ENCODE results near the gene PTPRF.

The PTPRF gene

GRCh38 chr1:43586136-43586731 is 55.6 kb downstream of the PTPRF start:
- Histone ChIP-seq H3K4me3 (ENCODE audit: low read depth, low read length) (no peak overlapping the region), H3K4me1 (ENCODE audit: control insufficient read depth, insufficient read depth, low read length) (peaks cover 8% of the 10 kb centered on the region; the same call in 1 of the 2 replicates), H3K9me3 (ENCODE audit: control insufficient read depth, insufficient read depth, low read depth, low read length) (no peaks in the 10 kb centered on the region), H3K9ac (ENCODE audit: low read length) (no peak overlapping the region), H3K27ac (ENCODE audit: low read depth, low read length) (no peak overlapping the region), H3K36me3 (ENCODE audit: control insufficient read depth, insufficient read depth, low read length) (peaks cover 65% of the 10 kb centered on the region), H3K27me3 (ENCODE audit: control insufficient read depth, insufficient read depth, low read length) (no peaks in the 10 kb centered on the region)

DNA sequence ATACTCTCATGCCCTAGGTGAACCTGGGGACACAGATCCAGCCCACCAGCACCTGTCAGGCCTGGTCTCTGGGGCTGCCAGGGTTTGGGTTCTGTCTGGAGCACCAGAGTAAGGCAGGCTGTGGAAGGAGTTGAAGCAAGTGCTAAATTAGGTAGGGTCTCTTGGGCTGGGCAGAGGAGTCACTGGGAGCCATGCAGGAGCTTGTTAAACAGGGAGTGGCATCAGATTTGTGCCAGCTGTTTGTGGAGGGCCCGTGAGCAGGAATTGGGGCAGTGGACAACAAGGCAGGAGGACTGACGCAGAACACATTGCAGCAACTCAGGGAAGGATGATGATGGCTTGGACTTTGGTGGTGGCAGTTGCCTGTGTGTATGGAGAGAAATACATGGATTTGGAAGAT is 56.3 kb downstream of the PTPRF start:
- Histone ChIP-seq H3K9me3 (ENCODE audit: control insufficient read depth, insufficient read depth, low read depth, low read length) (no peaks in the 10 kb centered on the region), H3K27ac (ENCODE audit: low read depth, low read length) (no peak overlapping the region), H3K4me1 (ENCODE audit: control insufficient read depth, insufficient read depth, low read length) (peaks cover under 1% of the 10 kb centered on the region; the same call in 1 of the 2 replicates), H3K36me3 (ENCODE audit: control insufficient read depth, insufficient read depth, low read length) (peaks cover 66% of the 10 kb centered on the region), H3K27me3 (ENCODE audit: control insufficient read depth, insufficient read depth, low read length) (no peaks in the 10 kb centered on the region), H3K4me3 (ENCODE audit: low read depth, low read length) (no peak overlapping the region), H3K9ac (ENCODE audit: low read length) (no peak overlapping the region)

GRCh38 chr1:43587594-43587993 is 56.9 kb downstream of the PTPRF start:
- H3K27ac ChIP-seq (ENCODE audit: low read depth, low read length), result no peak overlapping the region
- no peaks in the 10 kb centered on the region for H3K4me1 ChIP-seq (ENCODE audit: control insufficient read depth, insufficient read depth, low read length)
- H3K36me3 ChIP-seq (ENCODE audit: control insufficient read depth, insufficient read depth, low read length), result peaks cover 72% of the 10 kb centered on the region
- H3K27me3 ChIP-seq (ENCODE audit: control insufficient read depth, insufficient read depth, low read length), result no peaks in the 10 kb centered on the region
- H3K9me3 ChIP-seq (ENCODE audit: control insufficient read depth, insufficient read depth, low read depth, low read length), result no peaks in the 10 kb centered on the region
- no peak overlapping the region for H3K4me3 ChIP-seq (ENCODE audit: low read depth, low read length)
- no peak overlapping the region for H3K9ac ChIP-seq (ENCODE audit: low read length)

- H3K9me3 ChIP-seq (ENCODE audit: control insufficient read depth, insufficient read depth, low read depth, low read length), result no peaks in the 10 kb centered on the region
- H3K4me3 ChIP-seq (ENCODE audit: low read depth, low read length), result no peak overlapping the region
- no peaks in the 10 kb centered on the region for H3K4me1 ChIP-seq (ENCODE audit: control insufficient read depth, insufficient read depth, low read length)
- H3K9ac ChIP-seq (ENCODE audit: low read length), result no peak overlapping the region
- H3K27me3 ChIP-seq (ENCODE audit: control insufficient read depth, insufficient read depth, low read length), result no peaks in the 10 kb centered on the region
- no peak overlapping the region for H3K27ac ChIP-seq (ENCODE audit: low read depth, low read length)
- peaks cover 72% of the 10 kb centered on the region for H3K36me3 ChIP-seq (ENCODE audit: control insufficient read depth, insufficient read depth, low read length)
These were observed 57.9 kb downstream of the PTPRF start for GRCh38 chr1:43588592-43588991.

- Histone ChIP-seq H3K9ac (ENCODE audit: low read length) (no peak overlapping the region), H3K36me3 (ENCODE audit: control insufficient read depth, insufficient read depth, low read length) (peaks cover 78% of the 10 kb centered on the region)
These were observed 59.8 kb downstream of the PTPRF start for GRCh38 chr1:43590388-43590925.

GRCh38 chr1:43591181-43591580 is 60.5 kb downstream of the PTPRF start:
- no peak overlapping the region for H3K9ac ChIP-seq (ENCODE audit: low read length)
- peaks cover 79% of the 10 kb centered on the region for H3K36me3 ChIP-seq (ENCODE audit: control insufficient read depth, insufficient read depth, low read length)
- H3K27me3 ChIP-seq (ENCODE audit: control insufficient read depth, insufficient read depth, low read length), result no peaks in the 10 kb centered on the region
- H3K9me3 ChIP-seq (ENCODE audit: control insufficient read depth, insufficient read depth, low read depth, low read length), result no peaks in the 10 kb centered on the region
- no peak overlapping the region for H3K4me3 ChIP-seq (ENCODE audit: low read depth, low read length)
- no peaks in the 10 kb centered on the region for H3K4me1 ChIP-seq (ENCODE audit: control insufficient read depth, insufficient read depth, low read length)
- no peak overlapping the region for H3K27ac ChIP-seq (ENCODE audit: low read depth, low read length)

More at GRCh38 chr1:43590388-43590925, 59.8 kb downstream of the PTPRF start:
- no peak overlapping the region for H3K4me3 ChIP-seq (ENCODE audit: low read depth, low read length)
- no peaks in the 10 kb centered on the region for H3K27me3 ChIP-seq (ENCODE audit: control insufficient read depth, insufficient read depth, low read length)
- H3K4me1 ChIP-seq (ENCODE audit: control insufficient read depth, insufficient read depth, low read length), result no peaks in the 10 kb centered on the region
- no peaks in the 10 kb centered on the region for H3K9me3 ChIP-seq (ENCODE audit: control insufficient read depth, insufficient read depth, low read depth, low read length)
- no peak overlapping the region for H3K27ac ChIP-seq (ENCODE audit: low read depth, low read length)

DNA sequence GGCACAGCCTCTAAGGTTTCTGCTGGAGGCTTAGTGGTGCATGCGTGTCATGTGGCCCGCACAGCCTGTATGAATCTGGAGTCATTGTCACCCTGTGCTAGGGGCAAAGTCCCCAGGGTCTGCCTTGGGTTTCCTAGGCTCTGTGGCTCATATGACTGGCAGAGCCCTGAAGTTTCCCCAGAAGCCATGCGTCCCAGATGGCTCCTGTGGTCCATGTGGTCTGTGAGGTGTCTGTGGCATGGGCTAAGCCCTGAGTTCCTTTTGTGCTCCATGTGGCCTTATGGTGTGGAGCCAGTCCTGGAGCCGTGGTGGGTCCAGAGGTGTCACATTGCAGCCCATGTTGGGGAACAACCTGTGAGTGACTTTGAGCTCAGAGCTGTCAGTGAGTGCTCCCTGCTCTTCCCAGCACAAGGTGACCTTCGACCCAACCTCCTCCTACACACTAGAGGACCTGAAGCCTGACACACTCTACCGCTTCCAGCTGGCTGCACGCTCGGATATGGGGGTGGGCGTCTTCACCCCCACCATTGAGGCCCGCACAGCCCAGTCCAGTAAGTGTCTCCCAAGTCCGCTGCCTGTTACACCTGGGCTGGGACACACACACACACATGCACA is 61.5 kb downstream of the PTPRF start:
- H3K4me1 ChIP-seq (ENCODE audit: control insufficient read depth, insufficient read depth, low read length), result no peaks in the 10 kb centered on the region
- H3K36me3 ChIP-seq (ENCODE audit: control insufficient read depth, insufficient read depth, low read length), result peaks cover 84% of the 10 kb centered on the region
- H3K9me3 ChIP-seq (ENCODE audit: control insufficient read depth, insufficient read depth, low read depth, low read length), result no peaks in the 10 kb centered on the region
- H3K9ac ChIP-seq (ENCODE audit: low read length), result no peak overlapping the region
- H3K27me3 ChIP-seq (ENCODE audit: control insufficient read depth, insufficient read depth, low read length), result no peaks in the 10 kb centered on the region
- no peak overlapping the region for H3K27ac ChIP-seq (ENCODE audit: low read depth, low read length)
- no peak overlapping the region for H3K4me3 ChIP-seq (ENCODE audit: low read depth, low read length)

GRCh38 chr1:43592974-43593683 is 62.4 kb downstream of the PTPRF start:
- Histone ChIP-seq H3K4me3 (ENCODE audit: low read depth, low read length) (no peak overlapping the region), H3K9me3 (ENCODE audit: control insufficient read depth, insufficient read depth, low read depth, low read length) (no peaks in the 10 kb centered on the region), H3K4me1 (ENCODE audit: control insufficient read depth, insufficient read depth, low read length) (no peaks in the 10 kb centered on the region), H3K27ac (ENCODE audit: low read depth, low read length) (no peak overlapping the region), H3K9ac (ENCODE audit: low read length) (no peak overlapping the region), H3K36me3 (ENCODE audit: control insufficient read depth, insufficient read depth, low read length) (peaks cover 84% of the 10 kb centered on the region), H3K27me3 (ENCODE audit: control insufficient read depth, insufficient read depth, low read length) (no peaks in the 10 kb centered on the region)

DNA sequence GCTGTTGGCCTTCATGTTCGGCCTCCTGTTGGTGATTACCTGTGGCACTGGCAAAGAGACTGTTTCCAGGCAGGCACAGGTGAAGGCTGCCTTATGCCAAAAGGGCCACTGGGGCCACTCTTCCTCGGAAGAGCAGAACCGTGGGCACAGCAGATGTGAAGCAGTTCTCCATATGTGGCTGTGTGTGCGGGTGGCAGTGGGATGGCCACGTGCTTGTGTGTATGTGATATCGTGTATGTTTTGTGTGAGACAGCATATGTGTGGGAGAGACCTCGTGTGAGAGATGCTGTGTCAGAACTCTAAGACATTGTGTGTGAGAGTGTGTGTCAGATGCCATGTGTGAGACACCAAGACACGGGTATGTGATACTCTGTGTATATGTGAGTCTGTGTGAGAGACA is 65.9 kb downstream of the PTPRF start:
- Histone ChIP-seq H3K9me3 (ENCODE audit: control insufficient read depth, insufficient read depth, low read depth, low read length) (no peaks in the 10 kb centered on the region), H3K9ac (ENCODE audit: low read length) (no peak overlapping the region), H3K27ac (ENCODE audit: low read depth, low read length) (no peak overlapping the region), H3K4me3 (ENCODE audit: low read depth, low read length) (no peak overlapping the region), H3K4me1 (ENCODE audit: control insufficient read depth, insufficient read depth, low read length) (no peaks in the 10 kb centered on the region), H3K27me3 (ENCODE audit: control insufficient read depth, insufficient read depth, low read length) (no peaks in the 10 kb centered on the region), H3K36me3 (ENCODE audit: control insufficient read depth, insufficient read depth, low read length) (peaks cover 85% of the 10 kb centered on the region)

DNA sequence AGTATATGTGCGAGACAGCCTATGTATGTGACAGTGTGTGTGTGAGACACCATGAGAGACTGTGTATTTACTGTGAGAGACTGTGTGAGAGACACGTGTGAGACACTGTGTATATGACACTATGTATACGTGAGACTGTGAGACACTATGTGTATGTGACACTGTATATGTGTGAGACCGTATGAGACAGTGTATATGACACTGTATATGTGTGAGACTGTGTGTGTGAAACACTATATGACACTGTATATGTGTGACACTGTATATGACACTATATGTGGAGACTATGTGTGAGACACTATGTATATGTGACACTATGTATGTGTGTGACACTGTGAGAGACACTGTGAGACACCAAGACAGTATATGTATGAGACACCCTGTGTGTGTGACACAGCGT is 66.3 kb downstream of the PTPRF start:
- Histone ChIP-seq H3K27ac (ENCODE audit: low read depth, low read length) (no peak overlapping the region), H3K9me3 (ENCODE audit: control insufficient read depth, insufficient read depth, low read depth, low read length) (no peaks in the 10 kb centered on the region), H3K36me3 (ENCODE audit: control insufficient read depth, insufficient read depth, low read length) (peaks cover 81% of the 10 kb centered on the region), H3K9ac (ENCODE audit: low read length) (no peak overlapping the region), H3K27me3 (ENCODE audit: control insufficient read depth, insufficient read depth, low read length) (no peaks in the 10 kb centered on the region), H3K4me3 (ENCODE audit: low read depth, low read length) (no peak overlapping the region), H3K4me1 (ENCODE audit: control insufficient read depth, insufficient read depth, low read length) (no peaks in the 10 kb centered on the region)

DNA sequence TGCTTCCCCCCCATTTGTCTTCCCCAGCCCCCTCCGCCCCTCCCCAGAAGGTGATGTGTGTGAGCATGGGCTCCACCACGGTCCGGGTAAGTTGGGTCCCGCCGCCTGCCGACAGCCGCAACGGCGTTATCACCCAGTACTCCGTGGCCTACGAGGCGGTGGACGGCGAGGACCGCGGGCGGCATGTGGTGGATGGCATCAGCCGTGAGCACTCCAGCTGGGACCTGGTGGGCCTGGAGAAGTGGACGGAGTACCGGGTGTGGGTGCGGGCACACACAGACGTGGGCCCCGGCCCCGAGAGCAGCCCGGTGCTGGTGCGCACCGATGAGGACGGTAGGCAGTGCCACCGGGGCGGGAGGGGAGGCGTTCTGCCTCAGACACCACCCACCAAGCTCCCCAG is 67.0 kb downstream of the PTPRF start:
- H3K9me3 ChIP-seq (ENCODE audit: control insufficient read depth, insufficient read depth, low read depth, low read length), result no peaks in the 10 kb centered on the region
- H3K4me1 ChIP-seq (ENCODE audit: control insufficient read depth, insufficient read depth, low read length), result no peaks in the 10 kb centered on the region
- H3K4me3 ChIP-seq (ENCODE audit: low read depth, low read length), result no peak overlapping the region
- H3K9ac ChIP-seq (ENCODE audit: low read length), result no peak overlapping the region
- H3K27ac ChIP-seq (ENCODE audit: low read depth, low read length), result no peak overlapping the region
- H3K36me3 ChIP-seq (ENCODE audit: control insufficient read depth, insufficient read depth, low read length), result peaks cover 74% of the 10 kb centered on the region
- H3K27me3 ChIP-seq (ENCODE audit: control insufficient read depth, insufficient read depth, low read length), result no peaks in the 10 kb centered on the region
